B cell (primary cell): Measurements from ENCODE around the gene EVC. TPM values are rescaled to one million over a fixed set of nuclear protein-coding genes. Genes with fewer than 3 reads are reported as not detected.

ENCODE experiments used
- ATAC-seq: fragments of 200-7000 bp; cut with Tn5 transposase; one replicate; pipeline ENCODE4 v1.10.0; 2021; ENCODE audit warnings: low read depth, mild to moderate bottlenecking, moderate number of reproducible peaks, moderate library complexity
- CTCF ChIA-PET: fragments of 350-600 bp; sonication (Branson Sonifier 250); formaldehyde crosslinking; loops from one replicate; lab custom pipeline; 2021; ENCODE audit warnings: antibody characterized with exemption, inconsistent platforms; lab: Charles Lee
- POLR2A ChIA-PET: fragments of 350-600 bp; sonication (Branson Sonifier 250); formaldehyde crosslinking; loops from one replicate; lab custom pipeline; 2021; ENCODE audit warnings: antibody characterized with exemption; lab: Charles Lee
- DNase-seq: peaks from one replicate; pipeline ENCODE4 v3.0.0; 2013
- H2AFZ ChIP-seq: 2 replicates; pipeline ENCODE4 v1.6.1; 2012; ENCODE audit warnings: mild to moderate bottlenecking, low read depth, low read length; ENCODE audit not compliant: insufficient read depth, poor library complexity, severe bottlenecking
- H3K27ac ChIP-seq, 2 donors: 1 replicate in 1 of 2; 2 replicates in 1 of 2; pipeline ENCODE4 v1.5.1; 2012 to 2013; ENCODE audit warnings: low read length in 2 of 2, mild to moderate bottlenecking in 2 of 2, moderate library complexity in 1 of 2
- H3K27me3 ChIP-seq, 4 experiments: fragments of 200-600 bp in 1 of 4; sonication (generic) in 1 of 4; replicated peaks in 1 of 4; 1 replicate in 2 of 4; 2 replicates in 2 of 4; pipeline versions ENCODE4 v1.6.1 to v1.7.0; 2013 to 2016; ENCODE audit warnings: low read length in 3 of 4, mild to moderate bottlenecking in 2 of 4, mixed read lengths in 1 of 4, moderate library complexity in 1 of 4; ENCODE audit not compliant: insufficient read depth in 4 of 4, control insufficient read depth in 3 of 4; ENCODE audit errors: control extremely low read depth in 1 of 4
- H3K36me3 ChIP-seq, 2 experiments: replicated peaks in 1 of 2; 1 replicate in 1 of 2; 2 replicates in 1 of 2; pipeline versions ENCODE4 v1.6.1 to v1.7.1; 2013; ENCODE audit warnings: low read length in 1 of 2; ENCODE audit not compliant: insufficient read depth in 2 of 2, control insufficient read depth in 1 of 2; ENCODE audit errors: control extremely low read depth in 1 of 2, extremely low read depth in 1 of 2
- H3K4me1 ChIP-seq, 2 donors: fragments of 200-600 bp in 1 of 2; sonication (generic) in 1 of 2; 1 replicate in 1 of 2; 2 replicates in 1 of 2; pipeline versions ENCODE4 v1.5.1 to v1.6.1; 2013 to 2017; ENCODE audit warnings: low read length in 2 of 2; ENCODE audit not compliant: control insufficient read depth in 2 of 2, insufficient read depth in 2 of 2
- H3K4me2 ChIP-seq: replicated peaks from 2 replicates; pipeline ENCODE3; 2012; ENCODE audit warnings: mild to moderate bottlenecking, low read depth, low read length; ENCODE audit not compliant: poor library complexity, severe bottlenecking
- H3K4me3 ChIP-seq, 5 experiments: fragments of 200-600 bp in 1 of 5; sonication (generic) in 1 of 5; 1 replicate in 3 of 5; 2 replicates in 2 of 5; pipeline versions ENCODE4 v1.5.1 to v1.7.0; 2011 to 2016; ENCODE audit warnings: low read length in 4 of 5, mild to moderate bottlenecking in 4 of 5, low read depth in 2 of 5, control low read depth in 1 of 5, moderate library complexity in 1 of 5; ENCODE audit not compliant: insufficient read depth in 1 of 5; ENCODE audit errors: control extremely low read depth in 1 of 5, extremely low read depth in 1 of 5
- H3K79me2 ChIP-seq: fragments of 200-600 bp; sonication (generic); one replicate; pipeline ENCODE4 v1.6.0; 2016; ENCODE audit warnings: low read length; ENCODE audit not compliant: control insufficient read depth, insufficient read depth
- H3K9ac ChIP-seq: fragments of 200-600 bp; sonication (generic); 2 replicates; pipeline ENCODE4 v1.6.1; 2017; ENCODE audit warnings: mild to moderate bottlenecking, low read length, moderate library complexity
- H3K9me3 ChIP-seq, 3 donors: one replicate each; pipeline versions ENCODE4 v1.6.1 to v1.7.1; 2013; ENCODE audit warnings: low read length in 2 of 3; ENCODE audit not compliant: control insufficient read depth in 2 of 3, insufficient read depth in 1 of 3; ENCODE audit errors: control extremely low read depth in 1 of 3
- H4K20me1 ChIP-seq: 2 replicates; pipeline ENCODE4 v1.6.0; 2012; ENCODE audit warnings: mild to moderate bottlenecking, low read length; ENCODE audit not compliant: insufficient read depth, control insufficient read depth, poor library complexity, severe bottlenecking
- H3K27ac Mint-ChIP-seq: one replicate; pipeline ENCODE4 v1.8.0; 2021; ENCODE audit warnings: mixed read lengths
- H3K27me3 Mint-ChIP-seq: one replicate; pipeline ENCODE4 v1.8.0; 2021; ENCODE audit warnings: mixed read lengths
- H3K4me1 Mint-ChIP-seq: one replicate; pipeline ENCODE4 v1.8.0; 2021; ENCODE audit warnings: mixed read lengths
- H3K4me3 Mint-ChIP-seq: one replicate; pipeline ENCODE4 v1.8.0; 2021; ENCODE audit warnings: mixed read lengths
- H3K9me3 Mint-ChIP-seq: one replicate; pipeline ENCODE4 v1.8.0; 2022; ENCODE audit warnings: mixed read lengths; ENCODE audit not compliant: insufficient read depth
- EZH2 ChIP-seq: IDR thresholded peaks from 2 replicates; pipeline ENCODE4 v1.6.1; 2012; ENCODE audit warnings: borderline replicate concordance, low read depth, mild to moderate bottlenecking, moderate library complexity, low read length; ENCODE audit not compliant: insufficient read depth, poor library complexity, severe bottlenecking
- WGBS: methylation state at CpG from one replicate; pipeline ENCODE4 v1.1.5; 2013; ENCODE audit warnings: missing lambda C conversion rate; ENCODE audit not compliant: insufficient coverage; 5-methylcytosine and 5-hydroxymethylcytosine counted together
- intact Hi-C: fragments of 100-400 bp; cut with micrococcal nuclease; formaldehyde crosslinking; loops from one replicate; pipeline ENCODE4 v1.10.0; 2022
- polyA plus RNA-seq: library from polyadenylated mRNA; depleted of rRNA; stranded (reverse); fragments of >200 nt; gene quantifications from 2 replicates; pipeline ENCODE4 v1.2.3, GENCODE V29; 2012
- total RNA-seq, 2 donors: library from RNA; stranded (reverse); fragments of 120-200 nt in 1 of 2; gene quantifications; 1 replicate in 1 of 2; 2 replicates in 1 of 2; pipeline versions ENCODE4 v1.2.3 to v1.2.4, GENCODE V29; 2013 to 2022
- TF ChIP-seq, protein P1 (sequence below): fragments of 200-600 bp; IDR thresholded peaks from one replicate; pipeline ENCODE4 v1.8.0; 2022; ENCODE audit warnings: antibody characterized with exemption, mild to moderate bottlenecking

Gene EVC
- total and polyA plus RNA-seq, 2 donors (not counting 1 experiment from before 2014, with no cell fraction given) = 1.5 TPM; not detected in 1

DNA sequence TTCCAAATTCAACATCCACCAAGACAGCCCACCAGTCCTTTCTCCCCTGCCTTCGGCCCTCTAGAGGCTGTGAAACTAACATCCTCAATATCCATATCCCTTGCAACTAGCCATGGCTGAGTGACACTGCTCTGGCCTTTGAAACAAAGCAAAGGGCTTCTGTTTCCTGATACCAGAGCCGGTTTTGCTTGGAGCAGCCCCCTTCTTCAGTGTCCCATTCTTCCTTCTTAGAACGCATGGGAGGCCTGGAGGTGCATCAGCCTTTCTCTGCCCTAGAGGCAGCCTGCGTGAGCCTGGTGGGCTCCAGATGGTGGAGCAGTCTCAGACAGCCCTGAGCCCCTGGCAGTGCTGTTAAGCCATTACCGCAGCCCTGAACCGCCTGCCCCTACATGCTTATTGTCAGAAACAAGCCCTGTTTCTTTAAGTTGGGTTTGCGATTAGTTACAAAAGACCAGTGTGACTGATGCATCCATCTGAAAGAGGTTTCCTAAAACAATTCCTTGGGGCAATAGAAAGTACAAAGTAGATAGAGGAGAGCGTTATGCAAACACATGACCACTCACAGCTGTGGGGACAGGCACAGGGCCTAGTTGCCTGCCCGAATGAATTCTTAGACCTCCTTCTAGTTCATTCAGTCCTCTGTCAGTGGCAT is 74.1 kb downstream of the EVC start:
- Mint-ChIP-seq H3K4me1 (no peaks in the 10 kb centered on the region), H3K27me3 (no peaks in the 10 kb centered on the region), H3K27ac (no peak overlapping the region), H3K4me3 (no peak overlapping the region), H3K9me3 (peaks cover 3% of the 10 kb centered on the region)
- H3K4me3 ChIP-seq = no peak overlapping the region
- DNase-seq = no peak
- 93% methylated on average over 9 of the region's 9 CpGs for WGBS
- no peaks in the 10 kb centered on the region for H3K79me2 ChIP-seq
- no peak overlapping the region for H3K27ac ChIP-seq
- H3K9me3 ChIP-seq = peaks cover 0 to 16% (median 5%) of the 10 kb centered on the region in 3 donors
- H3K27me3 ChIP-seq = no peaks in the 10 kb centered on the region
- ATAC-seq = no peak
- CTCF ChIA-PET = no interaction called here
- H4K20me1 ChIP-seq = no peaks in the 10 kb centered on the region
- no peaks in the 10 kb centered on the region for H3K36me3 ChIP-seq
- no peak overlapping the region for H2AFZ ChIP-seq
- H3K9ac ChIP-seq = no peak overlapping the region
- H3K4me2 ChIP-seq = no peak overlapping the region
- POLR2A ChIA-PET = no interaction called here
- H3K4me1 ChIP-seq = no peaks in the 10 kb centered on the region
- intact Hi-C loops = no loop called here
- TF ChIP-seq, protein P1, sequence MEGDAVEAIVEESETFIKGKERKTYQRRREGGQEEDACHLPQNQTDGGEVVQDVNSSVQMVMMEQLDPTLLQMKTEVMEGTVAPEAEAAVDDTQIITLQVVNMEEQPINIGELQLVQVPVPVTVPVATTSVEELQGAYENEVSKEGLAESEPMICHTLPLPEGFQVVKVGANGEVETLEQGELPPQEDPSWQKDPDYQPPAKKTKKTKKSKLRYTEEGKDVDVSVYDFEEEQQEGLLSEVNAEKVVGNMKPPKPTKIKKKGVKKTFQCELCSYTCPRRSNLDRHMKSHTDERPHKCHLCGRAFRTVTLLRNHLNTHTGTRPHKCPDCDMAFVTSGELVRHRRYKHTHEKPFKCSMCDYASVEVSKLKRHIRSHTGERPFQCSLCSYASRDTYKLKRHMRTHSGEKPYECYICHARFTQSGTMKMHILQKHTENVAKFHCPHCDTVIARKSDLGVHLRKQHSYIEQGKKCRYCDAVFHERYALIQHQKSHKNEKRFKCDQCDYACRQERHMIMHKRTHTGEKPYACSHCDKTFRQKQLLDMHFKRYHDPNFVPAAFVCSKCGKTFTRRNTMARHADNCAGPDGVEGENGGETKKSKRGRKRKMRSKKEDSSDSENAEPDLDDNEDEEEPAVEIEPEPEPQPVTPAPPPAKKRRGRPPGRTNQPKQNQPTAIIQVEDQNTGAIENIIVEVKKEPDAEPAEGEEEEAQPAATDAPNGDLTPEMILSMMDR = no peak
- TF ChIP-seq EZH2 = no peak

GRCh38 chr4:5785806-5786680 is 75.0 kb downstream of the EVC start:
- no peaks in the 10 kb centered on the region for H3K79me2 ChIP-seq
- 89% methylated on average over 2 of the region's 9 CpGs for WGBS
- H3K4me2 ChIP-seq = no peak overlapping the region
- H4K20me1 ChIP-seq = no peaks in the 10 kb centered on the region
- no peaks in the 10 kb centered on the region for H3K4me1 Mint-ChIP-seq
- H3K4me1 ChIP-seq = no peaks in the 10 kb centered on the region
- no peaks in the 10 kb centered on the region for H3K36me3 ChIP-seq
- no peak overlapping the region for H3K9ac ChIP-seq
- H3K9me3 Mint-ChIP-seq = peaks cover 3% of the 10 kb centered on the region
- ChIA-PET POLR2A (no interaction called here), CTCF (interaction anchor here (0.6 kb wide), 1 partner anchor 20 kb away, joined by 3 read pairs; no protein-coding TSS in a partner anchor)
- no peaks in the 10 kb centered on the region for H3K27me3 Mint-ChIP-seq
- ATAC-seq (no peak), DNase-seq (no peak)
- no peaks in the 10 kb centered on the region for H3K27me3 ChIP-seq
- intact Hi-C loops = no loop called here
- no peak overlapping the region for H3K4me3 Mint-ChIP-seq
- TF ChIP-seq EZH2 = no peak
- TF ChIP-seq, protein P1 = no peak
- no peak overlapping the region for H3K27ac Mint-ChIP-seq
- peaks cover 0 to 16% (median 5%) of the 10 kb centered on the region in 3 donors for H3K9me3 ChIP-seq
- no peak overlapping the region for H2AFZ ChIP-seq
- no peak overlapping the region for H3K27ac ChIP-seq
- H3K4me3 ChIP-seq = no peak overlapping the region
